GM10266 (cell line): ENCODE measurements around the gene RRP15.

Experiments used
- DNase-seq: peaks from one replicate; pipeline ENCODE4 v3.0.0; 2012; ENCODE audit errors: extremely low spot score
- TF ChIP-seq, protein P1 (sequence below): IDR thresholded peaks from 2 replicates; pipeline ENCODE4 v1.5.1; 2012; ENCODE audit warnings: mild to moderate bottlenecking, low read depth; ENCODE audit not compliant: control insufficient read depth, insufficient read depth; ENCODE audit errors: missing control alignments

Gene RRP15

DNA sequence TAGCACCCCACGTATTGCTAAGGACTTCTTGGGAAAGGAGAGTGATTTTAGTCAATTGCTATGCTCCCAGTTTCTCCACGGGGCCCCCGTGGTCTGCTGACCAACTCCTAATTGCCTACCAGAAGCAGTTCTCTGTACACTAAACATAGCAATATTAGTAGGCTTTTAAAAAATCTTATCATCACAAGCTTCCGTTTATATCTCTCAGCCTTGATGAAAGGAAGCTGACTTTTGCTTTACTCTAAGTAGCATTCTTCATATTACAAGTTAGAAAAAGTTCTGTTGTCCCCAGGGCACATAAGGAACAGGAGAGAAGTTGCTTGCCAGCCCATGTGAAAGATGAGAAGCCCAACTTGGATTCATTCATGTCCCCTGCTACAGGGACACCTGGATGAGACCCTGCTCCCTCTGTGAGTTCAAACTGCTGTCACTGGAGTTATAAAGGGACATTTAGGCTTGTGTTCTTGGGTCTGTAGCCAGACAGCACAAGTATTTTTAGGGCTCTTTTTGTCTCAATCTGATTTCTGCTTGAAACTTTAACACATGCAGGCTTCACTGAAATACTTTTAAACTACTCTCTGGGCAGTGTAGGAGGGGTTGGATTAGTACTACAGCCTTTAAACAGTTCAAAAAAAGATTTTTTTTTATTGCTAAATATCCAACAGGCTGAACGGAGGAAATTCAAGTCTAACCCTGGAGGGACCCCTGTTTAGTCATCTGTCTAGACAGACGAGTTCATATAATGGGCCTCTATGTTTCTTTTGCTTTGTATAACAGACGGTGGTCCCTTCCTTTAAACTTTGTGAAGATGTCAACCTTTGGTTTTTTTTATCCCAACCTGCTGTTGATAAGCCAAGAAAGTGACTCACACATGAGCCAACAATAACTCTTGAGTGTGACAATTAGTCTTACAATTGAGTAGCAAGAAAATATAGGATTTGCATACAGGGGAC lies 89.6 kb downstream of the RRP15 start:
- TF ChIP-seq, protein P1, sequence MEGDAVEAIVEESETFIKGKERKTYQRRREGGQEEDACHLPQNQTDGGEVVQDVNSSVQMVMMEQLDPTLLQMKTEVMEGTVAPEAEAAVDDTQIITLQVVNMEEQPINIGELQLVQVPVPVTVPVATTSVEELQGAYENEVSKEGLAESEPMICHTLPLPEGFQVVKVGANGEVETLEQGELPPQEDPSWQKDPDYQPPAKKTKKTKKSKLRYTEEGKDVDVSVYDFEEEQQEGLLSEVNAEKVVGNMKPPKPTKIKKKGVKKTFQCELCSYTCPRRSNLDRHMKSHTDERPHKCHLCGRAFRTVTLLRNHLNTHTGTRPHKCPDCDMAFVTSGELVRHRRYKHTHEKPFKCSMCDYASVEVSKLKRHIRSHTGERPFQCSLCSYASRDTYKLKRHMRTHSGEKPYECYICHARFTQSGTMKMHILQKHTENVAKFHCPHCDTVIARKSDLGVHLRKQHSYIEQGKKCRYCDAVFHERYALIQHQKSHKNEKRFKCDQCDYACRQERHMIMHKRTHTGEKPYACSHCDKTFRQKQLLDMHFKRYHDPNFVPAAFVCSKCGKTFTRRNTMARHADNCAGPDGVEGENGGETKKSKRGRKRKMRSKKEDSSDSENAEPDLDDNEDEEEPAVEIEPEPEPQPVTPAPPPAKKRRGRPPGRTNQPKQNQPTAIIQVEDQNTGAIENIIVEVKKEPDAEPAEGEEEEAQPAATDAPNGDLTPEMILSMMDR = no peak
- no peak for DNase-seq

DNA sequence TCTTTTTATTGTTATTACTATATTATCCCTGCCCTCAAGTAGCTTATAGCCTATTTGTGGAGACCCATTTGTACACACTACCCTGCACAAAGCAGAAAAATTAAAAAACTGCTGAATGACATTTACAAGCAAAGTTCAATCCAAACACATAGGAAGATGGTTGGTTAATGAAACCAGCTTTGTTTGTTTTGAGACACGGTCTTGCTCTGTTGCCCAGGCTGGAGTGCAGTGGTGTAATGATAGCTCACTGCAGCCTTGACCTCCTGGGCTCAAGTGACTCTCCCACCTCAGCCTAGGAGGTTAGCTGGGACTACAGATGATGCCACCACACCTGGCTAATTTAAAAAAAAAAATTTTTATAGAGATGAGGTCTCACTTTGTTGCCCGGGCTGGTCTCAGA lies 91.6 kb downstream of the RRP15 start:
- DNase-seq = no peak
- TF ChIP-seq, protein P1 = no peak

DNA sequence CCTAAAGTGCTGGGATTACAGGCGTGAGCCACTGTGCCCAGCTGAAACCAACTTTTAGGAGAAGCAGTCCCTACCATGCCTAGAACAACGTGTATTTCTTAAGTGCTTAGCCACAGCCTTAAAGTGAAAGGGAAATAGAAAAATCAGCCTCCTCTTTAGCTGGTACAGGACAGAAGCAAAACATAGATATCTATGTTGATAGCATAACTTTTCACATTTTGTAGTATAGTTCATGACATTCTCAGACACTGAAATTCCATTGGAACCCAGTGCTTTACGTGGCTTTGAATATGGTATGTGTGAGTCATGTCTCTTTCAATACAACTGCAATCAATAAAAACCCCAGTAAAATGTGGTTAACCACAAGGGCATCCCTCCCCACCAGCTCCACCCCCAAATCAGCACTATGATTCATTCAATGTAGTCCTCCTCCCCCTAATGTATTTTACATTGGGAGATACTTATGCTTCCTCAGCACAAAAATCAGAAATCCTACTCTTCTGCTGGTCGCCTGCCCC lies 92.1 kb downstream of the RRP15 start:
- TF ChIP-seq, protein P1 = no peak
- DNase-seq = no peak

DNA sequence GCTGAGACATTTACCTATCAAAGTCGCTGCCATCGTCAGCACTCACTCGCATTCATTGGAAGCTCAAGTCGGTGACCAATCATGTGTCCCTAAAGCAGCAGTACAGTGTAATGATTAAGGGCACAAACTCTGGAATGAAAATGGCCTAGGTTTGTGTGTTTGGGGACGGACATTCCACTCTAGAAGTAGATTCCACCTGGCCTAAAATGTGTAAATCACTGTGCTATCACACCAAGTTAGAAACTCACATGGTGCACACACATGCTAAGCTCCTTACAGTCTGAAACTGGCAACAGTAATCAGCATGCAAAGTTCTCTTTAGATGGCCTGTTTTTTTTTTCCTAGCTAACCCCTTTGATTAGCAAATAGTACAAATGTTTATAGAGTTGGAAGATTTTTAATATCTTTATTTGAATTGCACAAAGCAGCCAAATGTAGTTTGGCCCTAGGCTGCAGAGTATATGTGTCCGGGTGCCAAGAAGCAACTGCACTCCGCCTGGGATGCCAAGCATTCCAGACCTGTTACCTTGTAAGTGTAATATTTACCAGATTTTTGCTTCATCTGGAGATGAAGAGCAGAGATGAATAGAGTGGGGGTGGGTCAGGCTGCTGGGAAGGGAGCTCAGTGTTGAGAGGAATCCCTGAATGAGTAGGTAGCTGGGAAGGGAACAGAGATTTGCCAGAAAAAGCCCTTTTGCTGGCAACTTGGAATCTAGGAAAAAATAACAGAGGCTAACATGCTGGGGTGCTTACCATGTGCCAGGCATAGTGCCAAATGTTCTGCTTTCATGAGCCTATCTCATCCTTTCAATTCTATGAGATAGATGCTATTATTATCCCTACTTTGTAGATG lies 95.3 kb downstream of the RRP15 start:
- TF ChIP-seq, protein P1 = no peak
- DNase-seq = no peak

DNA sequence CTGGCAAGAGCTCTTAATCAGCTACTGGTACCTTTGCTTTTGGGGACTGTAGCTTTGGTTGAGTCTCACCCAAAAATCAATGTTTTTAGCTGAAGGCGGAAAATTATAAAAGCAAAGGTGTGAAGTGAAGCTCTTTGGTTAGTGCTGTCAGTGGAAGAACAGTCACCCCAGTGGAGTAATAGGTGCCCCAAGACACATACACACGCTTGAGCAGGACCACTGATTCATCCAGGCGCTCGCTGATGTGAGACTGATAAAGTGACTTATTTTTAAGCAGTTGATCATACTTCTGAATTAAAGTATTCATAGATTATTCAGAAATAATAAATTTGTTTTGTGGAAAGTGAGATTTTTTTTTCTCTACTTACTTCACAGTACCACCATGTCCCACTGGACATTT lies 97.2 kb downstream of the RRP15 start:
- TF ChIP-seq, protein P1 = no peak

DNA sequence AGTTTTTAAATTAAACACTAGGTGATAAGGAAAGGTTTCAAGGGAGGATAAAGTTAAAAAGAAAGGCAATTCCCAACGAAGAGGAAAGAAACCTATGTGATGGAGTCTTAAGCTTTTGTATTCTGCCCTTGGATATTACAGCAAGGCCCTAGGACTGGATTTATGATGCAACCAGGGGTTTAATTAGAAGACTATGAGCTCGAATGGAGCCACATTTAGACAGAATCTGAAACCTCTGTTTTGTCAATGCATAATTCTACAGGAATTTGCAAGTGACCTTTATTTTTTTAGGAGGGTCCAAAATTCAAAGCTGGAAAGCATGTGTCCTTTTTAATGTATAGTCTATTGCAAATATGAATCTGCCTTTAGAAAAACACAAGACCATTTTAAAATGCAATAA lies 98.0 kb downstream of the RRP15 start:
- DNase-seq = no peak
- TF ChIP-seq, protein P1 = no peak

More for the DNA sequence above, 97.2 kb downstream of the RRP15 start:
- no peak for DNase-seq
